Hepatocyte (in vitro differentiated cells): ENCODE data around the gene CNNM2.

Source experiments
- EZH2 ChIP-seq: fragments of 200-600 bp; sonication (generic); IDR thresholded peaks from 2 replicates; pipeline ENCODE4 v1.6.1; 2016; ENCODE audit warnings: antibody characterized with exemption, mild to moderate bottlenecking, borderline replicate concordance
- EZH2phosphoT487 ChIP-seq: fragments of 200-600 bp; sonication (generic); IDR thresholded peaks from one replicate; pipeline ENCODE4 v1.6.1; 2018; ENCODE audit warnings: antibody characterized with exemption, mild to moderate bottlenecking, low read depth, moderate library complexity; ENCODE audit not compliant: unreplicated experiment, severe bottlenecking
- TF ChIP-seq, protein P1 (sequence below): fragments of 200-600 bp; sonication (generic); IDR thresholded peaks from 2 replicates; pipeline ENCODE4 v1.5.1; 2016; ENCODE audit warnings: antibody characterized with exemption, mild to moderate bottlenecking; ENCODE audit not compliant: poor library complexity

DNA sequence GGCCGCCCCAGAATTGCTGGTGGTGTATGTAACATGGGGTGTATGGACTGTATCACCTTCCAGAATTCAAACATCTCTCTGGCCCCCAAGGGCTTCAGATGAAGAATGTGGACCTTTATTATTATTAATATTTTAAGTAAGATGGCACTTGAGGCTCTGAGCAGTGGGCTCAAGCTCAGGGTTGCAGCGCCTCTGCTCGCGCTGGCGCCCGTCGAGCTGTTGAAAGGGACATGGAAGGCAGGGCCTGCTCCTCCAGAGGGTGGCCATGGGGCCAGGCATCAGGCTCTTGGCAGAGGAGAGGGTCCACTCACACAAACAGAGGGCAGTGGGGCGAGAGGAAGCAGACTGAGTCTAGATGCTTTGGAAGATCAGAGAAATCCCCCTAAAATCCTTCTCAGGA is 154.8 kb downstream of the CNNM2 start:
- TF ChIP-seq, protein P1, sequence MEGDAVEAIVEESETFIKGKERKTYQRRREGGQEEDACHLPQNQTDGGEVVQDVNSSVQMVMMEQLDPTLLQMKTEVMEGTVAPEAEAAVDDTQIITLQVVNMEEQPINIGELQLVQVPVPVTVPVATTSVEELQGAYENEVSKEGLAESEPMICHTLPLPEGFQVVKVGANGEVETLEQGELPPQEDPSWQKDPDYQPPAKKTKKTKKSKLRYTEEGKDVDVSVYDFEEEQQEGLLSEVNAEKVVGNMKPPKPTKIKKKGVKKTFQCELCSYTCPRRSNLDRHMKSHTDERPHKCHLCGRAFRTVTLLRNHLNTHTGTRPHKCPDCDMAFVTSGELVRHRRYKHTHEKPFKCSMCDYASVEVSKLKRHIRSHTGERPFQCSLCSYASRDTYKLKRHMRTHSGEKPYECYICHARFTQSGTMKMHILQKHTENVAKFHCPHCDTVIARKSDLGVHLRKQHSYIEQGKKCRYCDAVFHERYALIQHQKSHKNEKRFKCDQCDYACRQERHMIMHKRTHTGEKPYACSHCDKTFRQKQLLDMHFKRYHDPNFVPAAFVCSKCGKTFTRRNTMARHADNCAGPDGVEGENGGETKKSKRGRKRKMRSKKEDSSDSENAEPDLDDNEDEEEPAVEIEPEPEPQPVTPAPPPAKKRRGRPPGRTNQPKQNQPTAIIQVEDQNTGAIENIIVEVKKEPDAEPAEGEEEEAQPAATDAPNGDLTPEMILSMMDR: no peak
- TF ChIP-seq EZH2phosphoT487 (no peak), EZH2 (no peak)
